HG03064 (cell line): Measurements from ENCODE around the gene ACVR1C.
"Not testable (repeated sequence)": the region's sequence is repeated elsewhere in the genome, so short reads cannot be mapped to it uniquely, and the experiment has no call there.

Source experiments
- ATAC-seq: cut with Tn5 transposase; IDR thresholded peaks from one replicate; pipeline ENCODE4 v1.9.1; 2021; ENCODE audit warnings: low read depth; ENCODE audit not compliant: unreplicated experiment

Gene ACVR1C

GRCh38 chr2:157587576-157587975 lies 41.1 kb downstream of the ACVR1C start:
- ATAC-seq = no peak

DNA sequence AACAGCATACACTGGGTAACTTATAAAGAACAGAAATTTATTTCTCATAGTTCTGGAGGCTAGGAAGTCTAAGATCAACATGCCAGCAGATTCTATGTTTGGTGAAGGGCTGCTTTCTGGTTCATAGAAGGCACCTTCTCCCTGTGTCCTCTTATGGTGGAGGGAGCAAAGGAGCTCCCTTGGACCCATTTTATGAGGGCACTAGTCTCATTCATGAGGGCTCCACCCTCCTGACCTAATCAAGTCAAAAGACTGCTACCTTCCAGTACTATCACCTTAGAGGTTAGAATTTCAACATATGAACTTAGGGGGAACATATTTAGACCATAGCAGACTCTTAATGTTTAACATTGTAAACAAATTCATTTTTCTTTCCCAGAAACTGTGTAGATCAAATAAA lies 54.5 kb downstream of the ACVR1C start:
- no peak for ATAC-seq

GRCh38 chr2:157572725-157573124 lies 55.9 kb downstream of the ACVR1C start:
- no peak for ATAC-seq

- not testable (repeated sequence) for ATAC-seq
Measured at GRCh38 chr2:157566623-157567022, 62.0 kb downstream of the ACVR1C start.

DNA sequence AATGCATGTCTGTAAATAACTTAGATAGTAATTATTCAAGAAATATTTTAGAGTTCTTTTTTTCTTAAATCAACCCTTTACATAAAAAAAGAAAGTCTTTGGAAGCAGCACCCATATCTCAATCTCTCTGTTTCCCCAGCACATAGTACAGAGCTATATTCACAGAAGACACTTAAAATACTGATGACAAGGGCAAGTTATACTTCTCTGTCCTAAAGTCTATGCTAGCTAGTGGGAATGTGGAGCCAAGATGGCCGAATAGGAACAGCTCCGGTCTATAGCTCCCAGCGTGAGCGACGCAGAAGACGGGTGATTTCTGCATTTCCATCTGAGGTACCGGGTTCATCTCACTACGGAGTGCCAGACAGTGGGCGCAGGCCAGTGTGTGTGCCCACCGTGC lies 62.6 kb downstream of the ACVR1C start:
- not testable (repeated sequence) for ATAC-seq

GRCh38 chr2:157565550-157565949 lies 63.1 kb downstream of the ACVR1C start:
- no peak for ATAC-seq

DNA sequence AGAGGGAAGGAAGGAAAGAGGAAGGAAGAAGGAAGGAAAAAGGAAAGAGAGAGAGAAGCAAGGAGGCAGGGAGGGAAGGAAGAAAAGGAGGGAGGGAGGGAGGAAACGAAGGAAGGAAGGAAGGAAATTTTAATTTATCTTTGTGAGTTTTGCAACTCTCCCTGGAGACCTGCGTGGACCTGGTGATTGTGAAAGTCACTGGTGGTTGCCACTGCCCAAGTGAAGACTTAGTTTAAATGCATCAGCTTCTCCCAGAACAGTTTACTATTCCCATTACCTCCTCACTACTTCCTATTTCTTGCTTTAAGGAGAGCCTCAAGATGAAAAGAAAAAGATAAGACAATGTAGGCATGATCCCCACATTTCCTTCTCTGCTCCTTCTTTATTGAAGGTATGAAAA lies 68.8 kb downstream of the ACVR1C start:
- ATAC-seq = no peak

DNA sequence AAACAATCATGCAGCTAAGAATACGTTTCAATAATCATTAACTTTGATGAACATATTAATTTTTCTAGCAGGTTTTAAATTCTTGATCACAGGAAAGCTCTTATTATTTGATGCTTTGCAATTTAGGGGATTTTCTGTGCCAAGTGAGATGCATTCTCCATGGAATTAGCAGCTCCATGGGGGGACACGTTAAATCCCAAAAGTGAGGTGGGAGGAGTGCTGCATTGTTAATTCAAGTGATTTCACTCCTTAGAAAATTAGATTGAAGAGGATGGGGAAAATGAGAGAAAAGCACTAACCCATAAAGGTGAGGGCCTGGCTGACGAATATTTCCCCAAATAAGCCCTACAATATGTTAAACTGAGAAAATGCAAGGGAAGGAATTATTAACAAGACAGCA lies 69.2 kb downstream of the ACVR1C start:
- no peak for ATAC-seq

- ATAC-seq = no peak
Measured at GRCh38 chr2:157559061-157559460, 69.6 kb downstream of the ACVR1C start.

DNA sequence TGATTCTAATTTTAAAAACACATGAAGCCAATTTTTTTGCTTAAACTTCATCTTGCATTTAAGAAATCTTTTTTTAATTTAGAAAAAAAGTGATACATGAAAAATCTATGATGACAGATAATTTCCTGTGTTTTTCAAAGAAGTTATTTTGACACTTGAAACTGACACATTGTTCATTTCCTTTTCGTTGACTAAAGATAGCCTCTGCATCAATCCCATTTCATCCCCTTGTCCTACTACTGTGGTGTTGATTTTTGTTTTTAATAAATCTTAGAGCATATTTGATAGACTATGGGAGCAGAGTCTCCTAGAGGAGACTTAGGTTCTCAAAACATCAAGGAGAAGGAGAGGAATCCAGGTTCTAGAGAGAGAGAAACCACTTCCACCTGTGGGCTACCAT lies 70.9 kb downstream of the ACVR1C start:
- ATAC-seq = no peak

GRCh38 chr2:157540102-157540501 lies 88.6 kb downstream of the ACVR1C start:
- no peak for ATAC-seq

- no peak for ATAC-seq
Measured at GRCh38 chr2:157538064-157538463, 90.6 kb downstream of the ACVR1C start.

- no peak for ATAC-seq
Measured at GRCh38 chr2:157536815-157537214, 91.8 kb downstream of the ACVR1C start.

- ATAC-seq = no peak
Measured at GRCh38 chr2:157528963-157529751, 99.5 kb downstream of the ACVR1C start.

DNA sequence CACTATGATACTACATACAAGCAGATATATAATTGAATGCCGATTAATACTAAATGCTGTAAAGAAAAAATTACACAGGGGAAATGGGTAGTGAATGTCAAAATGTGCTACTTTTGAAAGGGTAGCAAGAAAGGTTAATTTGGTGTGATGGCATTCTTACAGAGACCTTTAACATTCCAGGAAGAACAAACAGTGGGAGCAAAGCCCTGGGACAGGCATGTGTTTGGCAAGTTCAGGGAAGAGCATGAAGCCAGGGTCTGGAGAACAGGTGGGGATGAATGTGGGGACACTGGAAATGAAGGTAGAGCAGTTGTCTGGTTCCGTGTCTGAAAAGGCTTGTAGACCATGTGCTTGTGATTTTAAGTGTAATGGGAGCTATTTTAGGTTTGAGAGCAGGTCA lies 102.6 kb downstream of the ACVR1C start:
- no peak for ATAC-seq

DNA sequence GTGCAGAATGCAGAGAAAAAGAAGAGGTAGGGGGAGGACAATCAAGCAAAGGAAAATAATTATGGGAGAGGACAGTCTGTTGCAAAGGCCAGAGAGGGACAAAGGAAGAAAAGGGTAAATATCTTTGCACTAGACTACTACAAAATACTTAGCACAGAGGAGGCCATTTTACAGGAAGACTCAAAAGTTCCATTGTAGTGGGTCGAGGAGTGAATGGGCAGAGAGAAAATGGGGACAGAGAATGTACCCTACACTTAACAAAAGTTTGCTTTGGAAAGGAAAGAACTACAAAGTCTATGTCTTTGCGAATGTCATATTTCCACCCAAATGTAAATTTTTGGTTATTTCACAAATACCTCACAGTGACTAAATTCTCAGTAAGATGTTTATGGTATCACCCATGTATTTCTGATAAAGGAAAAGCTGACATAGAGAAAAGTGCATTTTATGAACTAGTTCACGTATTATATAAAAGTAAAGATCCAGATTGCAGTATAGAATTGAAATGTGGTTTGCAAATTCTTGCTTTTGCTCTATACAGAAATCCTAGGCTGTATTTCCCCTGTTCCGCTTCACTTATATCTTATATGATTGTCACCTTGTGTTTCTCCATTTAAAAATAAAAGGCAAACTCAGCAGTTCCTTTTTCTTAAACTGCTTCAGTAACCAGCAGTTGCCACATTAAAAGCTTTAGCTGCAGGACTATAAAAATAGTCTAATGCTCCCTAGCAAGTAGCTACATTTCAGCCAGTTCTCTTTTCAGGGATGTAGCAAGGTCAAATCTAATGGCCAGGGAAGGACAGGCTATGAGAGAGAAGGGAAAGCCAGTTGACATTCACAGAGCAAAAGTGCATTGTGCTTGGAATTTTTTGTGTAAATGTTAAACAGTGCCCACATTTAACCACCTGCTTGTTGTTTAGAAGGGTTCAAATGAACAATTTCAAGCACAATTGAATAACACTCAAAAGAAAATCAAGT lies 105.1 kb downstream of the ACVR1C start:
- ATAC-seq = no peak

DNA sequence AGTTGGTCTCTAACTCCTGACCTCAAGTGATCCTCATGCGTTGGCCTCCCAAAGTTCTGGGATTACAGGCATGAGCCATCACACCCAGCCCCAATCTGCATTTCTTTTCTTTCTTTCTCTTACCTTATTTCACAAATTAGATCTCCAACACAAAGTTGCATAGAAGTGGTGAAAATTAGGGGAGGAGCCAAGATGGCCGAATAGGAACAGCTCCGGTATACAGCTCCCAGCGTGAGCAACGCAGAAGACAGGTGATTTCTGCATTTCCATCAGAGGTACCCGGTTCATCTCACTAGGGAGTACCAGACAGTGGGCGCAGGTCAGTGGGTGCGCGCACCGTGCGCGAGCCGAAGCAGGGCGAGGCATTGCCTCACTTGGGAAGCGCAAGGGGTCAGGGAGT lies 113.7 kb downstream of the ACVR1C start:
- not testable (repeated sequence) for ATAC-seq

- ATAC-seq = no peak
Measured at GRCh38 chr2:157509744-157510143, 118.9 kb downstream of the ACVR1C start.

DNA sequence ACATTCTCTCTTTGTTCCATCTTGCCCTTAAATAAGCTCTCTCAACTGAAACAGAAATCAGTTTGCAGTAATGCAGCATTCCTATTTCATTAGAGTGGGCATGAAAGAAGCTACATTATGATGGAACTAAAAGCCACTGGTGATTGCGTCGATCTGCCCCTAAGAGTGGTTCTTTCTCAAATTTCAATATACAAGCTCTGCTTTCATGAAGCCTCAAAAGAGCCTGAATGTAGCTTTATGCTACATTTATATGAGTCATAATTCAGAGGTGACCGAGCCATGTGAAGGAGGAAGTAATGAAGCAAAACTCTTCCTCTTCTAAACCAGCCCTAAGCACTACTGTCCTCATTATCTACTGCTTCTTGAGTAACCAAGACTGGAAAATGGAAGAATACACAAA lies 120.0 kb downstream of the ACVR1C start:
- no peak for ATAC-seq

GRCh38 chr2:157506586-157506985 lies 122.1 kb downstream of the ACVR1C start:
- no peak for ATAC-seq

GRCh38 chr2:157504623-157505022 lies 124.0 kb downstream of the ACVR1C start:
- ATAC-seq = no peak

GRCh38 chr2:157501026-157501425 lies 127.6 kb downstream of the ACVR1C start:
- ATAC-seq = no peak
